IgD-negative memory B cell (primary cell): ENCODE data around the gene PRR14L. TPM values are rescaled to one million over a fixed set of nuclear protein-coding genes. Genes with fewer than 3 reads are reported as not detected.

ENCODE experiments used
- H3K27ac Mint-ChIP-seq, 3 donors: one replicate each; pipeline ENCODE4 v1.8.0; 2020 to 2022; ENCODE audit warnings: mild to moderate bottlenecking in 3 of 3, mixed read lengths in 3 of 3, moderate library complexity in 1 of 3
- H3K27me3 Mint-ChIP-seq: one replicate; pipeline ENCODE4 v1.8.0; 2021; ENCODE audit warnings: mixed read lengths
- H3K36me3 Mint-ChIP-seq: one replicate; pipeline ENCODE4 v1.8.0; 2020; ENCODE audit warnings: mild to moderate bottlenecking, mixed read lengths
- H3K4me1 Mint-ChIP-seq, 3 donors: one replicate each; pipeline ENCODE4 v1.8.0; 2020 to 2022; ENCODE audit warnings: mixed read lengths in 3 of 3, mild to moderate bottlenecking in 1 of 3
- H3K4me3 Mint-ChIP-seq, 4 donors: one replicate each; pipeline ENCODE4 v1.8.0; 2020 to 2022; ENCODE audit warnings: mild to moderate bottlenecking in 4 of 4, mixed read lengths in 4 of 4, moderate library complexity in 3 of 4
- H3K9me3 Mint-ChIP-seq, 3 donors: one replicate each; pipeline ENCODE4 v1.8.0; 2020 to 2021; ENCODE audit warnings: mixed read lengths in 3 of 3, mild to moderate bottlenecking in 1 of 3
- polyA plus RNA-seq: library from polyadenylated mRNA; unstranded; fragments of 300-500 nt; fragmentation: Illumina TruSeq; gene quantifications from one replicate; pipeline ENCODE4 v1.2.3, GENCODE V29; 2021

PRR14L gene
- polyA plus RNA-seq, 1 donor from 2014 or later, result 28.4 TPM

DNA sequence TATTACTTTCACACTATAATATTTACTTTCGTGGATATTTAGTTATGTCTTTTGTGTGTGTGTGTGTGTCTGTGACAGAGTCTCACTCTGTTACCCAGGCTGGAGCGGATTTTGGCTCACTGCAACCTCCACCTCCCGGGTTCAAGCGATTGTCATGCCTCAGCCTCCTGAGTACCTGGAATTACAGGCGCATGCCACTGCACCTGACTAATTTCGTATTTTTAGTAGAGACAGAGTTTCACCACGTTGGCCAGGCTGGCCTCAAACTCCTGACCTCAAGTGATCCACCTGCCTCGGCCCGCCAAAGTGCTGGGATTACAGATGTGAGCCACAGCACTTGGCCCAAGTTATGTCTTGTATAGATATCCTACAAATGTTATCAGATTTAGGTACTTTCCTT, 97.8 kb downstream of the PRR14L start:
- no peaks in the 10 kb centered on the region for H3K27me3 Mint-ChIP-seq
- peak overlapping the region; percentile 25 to 90 (median 43) for H3K4me3 Mint-ChIP-seq
- peaks cover 40 to 42% (median 40%) of the 10 kb centered on the region in 3 donors for H3K4me1 Mint-ChIP-seq
- no peaks in the 10 kb centered on the region for H3K9me3 Mint-ChIP-seq
- H3K27ac Mint-ChIP-seq, result peak overlapping the region in 2 of 3 donors; percentile 40 to 73
- H3K36me3 Mint-ChIP-seq, result peaks cover 7% of the 10 kb centered on the region

DNA sequence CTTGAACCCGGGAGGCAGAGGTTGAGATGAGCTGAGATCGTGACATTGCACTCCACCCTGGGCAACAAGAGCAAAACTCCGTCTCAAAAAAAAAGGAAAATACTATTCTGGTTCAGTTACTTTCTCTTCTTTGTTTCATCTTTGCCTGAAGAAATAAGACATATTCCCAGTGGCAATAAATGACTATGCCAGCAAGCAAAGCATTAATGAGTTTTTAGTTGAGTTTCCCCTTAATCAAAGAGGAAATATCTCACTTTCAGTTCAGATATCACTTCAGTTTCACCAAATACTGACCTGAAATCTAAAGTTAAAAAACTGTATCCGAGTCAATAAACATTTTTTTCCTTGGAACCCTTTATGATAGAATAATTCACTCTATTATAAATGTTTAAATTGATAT, 98.3 kb downstream of the PRR14L start:
- Mint-ChIP-seq H3K4me3 (peak overlapping the region; percentile 34 to 90 (median 42)), H3K4me1 (peaks cover 39 to 42% (median 40%) of the 10 kb centered on the region in 3 donors), H3K9me3 (no peaks in the 10 kb centered on the region), H3K36me3 (peaks cover 7% of the 10 kb centered on the region), H3K27ac (peak overlapping the region; percentile 40 to 89 (median 73)), H3K27me3 (no peaks in the 10 kb centered on the region)

DNA sequence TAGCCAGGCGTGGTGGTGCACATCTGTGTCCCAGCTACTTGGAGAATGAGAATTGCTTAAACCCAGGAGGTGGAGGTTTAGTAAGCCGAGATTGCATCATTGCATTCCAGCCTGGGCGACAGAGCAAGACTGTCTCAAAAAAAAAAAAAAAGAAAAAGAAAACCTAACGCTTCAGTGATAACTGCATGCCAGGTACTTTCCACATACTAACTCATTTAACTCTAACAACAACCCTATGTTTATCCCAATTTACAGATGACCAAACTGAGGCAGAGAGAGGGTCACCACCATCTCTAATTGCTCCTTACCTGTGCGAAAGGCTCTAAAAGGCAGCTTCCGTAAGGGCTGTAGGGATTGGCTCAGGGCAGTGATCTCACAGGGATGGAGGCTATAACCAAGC, 99.5 kb downstream of the PRR14L start:
- Mint-ChIP-seq H3K27ac (peak overlapping the region in 2 of 3 donors; percentile 41 to 73), H3K4me3 (no peak overlapping the region), H3K9me3 (no peaks in the 10 kb centered on the region), H3K36me3 (peaks cover 7% of the 10 kb centered on the region), H3K4me1 (peaks cover 38 to 42% (median 40%) of the 10 kb centered on the region in 3 donors), H3K27me3 (no peaks in the 10 kb centered on the region)

DNA sequence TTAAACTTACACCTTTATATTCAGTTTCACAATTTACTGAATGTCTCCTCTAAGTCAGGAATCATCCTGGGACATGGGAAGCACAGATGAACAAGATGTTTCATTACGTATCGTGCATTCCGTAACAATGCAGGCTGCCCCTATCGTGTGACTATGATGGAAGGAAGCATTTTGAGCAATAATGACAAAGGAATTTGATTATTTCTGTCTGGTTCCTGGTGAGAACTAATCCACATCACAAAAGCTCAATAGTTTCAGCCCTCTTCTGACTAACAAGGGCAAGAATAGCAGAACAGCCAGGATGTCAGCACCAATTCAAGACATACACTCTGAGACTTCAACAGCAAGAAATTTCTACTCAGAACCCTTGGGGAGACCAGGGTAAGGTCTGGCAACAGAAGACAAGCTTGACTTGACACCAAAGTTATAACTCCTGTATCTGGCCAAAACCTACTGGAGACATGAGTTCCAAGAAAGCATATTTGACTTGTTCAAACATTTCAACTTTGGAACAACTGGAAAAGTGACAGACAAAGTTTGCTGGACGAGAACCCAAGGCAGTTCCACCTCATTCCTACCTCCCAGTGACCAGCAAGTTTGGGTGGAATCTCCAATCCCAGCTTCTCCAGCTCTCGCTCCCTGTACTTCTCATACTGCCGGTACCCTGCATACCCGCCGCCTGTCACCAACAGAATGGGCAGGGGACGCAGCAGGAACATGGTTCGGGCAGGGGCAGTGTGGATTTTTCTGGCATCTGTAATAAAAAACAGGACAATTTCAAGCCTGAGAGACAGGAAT, 102.2 kb downstream of the PRR14L start:
- H3K36me3 Mint-ChIP-seq, result peaks cover 7% of the 10 kb centered on the region
- peaks cover 19 to 24% (median 23%) of the 10 kb centered on the region in 3 donors for H3K4me1 Mint-ChIP-seq
- no peaks in the 10 kb centered on the region for H3K27me3 Mint-ChIP-seq
- H3K4me3 Mint-ChIP-seq, result no peak overlapping the region
- no peak overlapping the region for H3K27ac Mint-ChIP-seq
- no peaks in the 10 kb centered on the region for H3K9me3 Mint-ChIP-seq

DNA sequence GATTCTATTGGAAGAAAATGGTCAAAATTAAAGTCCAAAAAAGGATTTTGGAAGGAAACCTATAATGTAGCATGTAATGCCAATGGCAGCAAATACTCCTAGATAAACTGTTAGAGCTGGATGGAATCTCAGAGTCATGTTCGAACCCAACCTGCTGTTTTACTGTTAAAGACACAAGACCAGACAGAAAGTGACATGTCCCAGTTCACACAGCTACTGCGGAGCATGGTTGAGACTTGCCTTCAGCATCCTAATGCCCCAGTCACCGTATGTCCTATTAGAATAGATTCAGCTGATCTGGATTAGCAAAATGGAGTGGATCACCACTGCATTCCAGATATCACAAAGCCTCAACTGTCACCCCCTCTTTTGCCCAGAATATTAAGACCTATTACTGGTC, 102.9 kb downstream of the PRR14L start:
- no peak overlapping the region for H3K4me3 Mint-ChIP-seq

DNA sequence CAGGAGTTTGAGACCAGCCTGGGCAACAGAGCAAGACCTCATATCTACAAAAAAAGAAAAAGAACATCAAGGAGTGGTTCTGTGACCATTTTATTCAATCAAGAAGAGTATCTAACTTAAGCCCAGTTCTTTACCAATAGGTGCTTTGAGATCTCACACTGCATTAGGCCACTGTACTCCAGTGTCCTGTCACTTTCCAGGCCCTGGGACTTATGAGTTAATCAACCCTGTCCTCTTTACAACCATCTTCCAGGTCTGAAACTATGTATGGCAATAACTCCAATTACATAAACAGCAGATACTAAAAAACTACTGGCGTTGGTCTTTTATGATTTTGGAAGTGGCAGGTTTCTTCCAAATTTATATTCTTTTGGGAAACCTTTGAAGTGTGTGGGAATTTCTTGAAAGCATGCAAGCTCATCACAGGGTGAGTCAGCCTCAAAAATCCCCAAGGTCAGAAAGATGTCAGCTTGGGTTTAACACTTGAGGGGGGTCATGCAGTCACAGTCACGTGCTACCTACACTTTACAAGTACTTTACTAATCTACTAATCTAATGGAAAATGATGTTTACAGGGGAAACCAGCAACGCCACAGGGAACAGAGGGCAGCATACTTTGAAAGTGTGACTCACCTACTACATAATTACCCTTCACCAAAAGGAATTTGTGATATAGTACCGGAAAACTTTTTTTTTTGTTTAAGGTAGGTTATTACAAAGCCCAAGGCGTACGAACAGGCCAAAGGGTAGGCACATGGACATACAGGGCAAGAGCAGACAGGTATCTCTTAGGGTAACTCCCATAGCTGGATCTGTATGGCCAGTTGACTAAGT, 103.5 kb downstream of the PRR14L start:
- Mint-ChIP-seq H3K27me3 (no peaks in the 10 kb centered on the region), H3K27ac (no peak overlapping the region), H3K36me3 (peaks cover 7% of the 10 kb centered on the region), H3K9me3 (no peaks in the 10 kb centered on the region), H3K4me3 (no peak overlapping the region), H3K4me1 (peaks cover 11 to 16% (median 16%) of the 10 kb centered on the region in 3 donors)

More for the DNA sequence above, 102.9 kb downstream of the PRR14L start:
- H3K27me3 Mint-ChIP-seq, result no peaks in the 10 kb centered on the region
- peaks cover 7% of the 10 kb centered on the region for H3K36me3 Mint-ChIP-seq
- H3K4me1 Mint-ChIP-seq, result peaks cover 16 to 23% (median 22%) of the 10 kb centered on the region in 3 donors
- H3K27ac Mint-ChIP-seq, result no peak overlapping the region
- H3K9me3 Mint-ChIP-seq, result no peaks in the 10 kb centered on the region

DNA sequence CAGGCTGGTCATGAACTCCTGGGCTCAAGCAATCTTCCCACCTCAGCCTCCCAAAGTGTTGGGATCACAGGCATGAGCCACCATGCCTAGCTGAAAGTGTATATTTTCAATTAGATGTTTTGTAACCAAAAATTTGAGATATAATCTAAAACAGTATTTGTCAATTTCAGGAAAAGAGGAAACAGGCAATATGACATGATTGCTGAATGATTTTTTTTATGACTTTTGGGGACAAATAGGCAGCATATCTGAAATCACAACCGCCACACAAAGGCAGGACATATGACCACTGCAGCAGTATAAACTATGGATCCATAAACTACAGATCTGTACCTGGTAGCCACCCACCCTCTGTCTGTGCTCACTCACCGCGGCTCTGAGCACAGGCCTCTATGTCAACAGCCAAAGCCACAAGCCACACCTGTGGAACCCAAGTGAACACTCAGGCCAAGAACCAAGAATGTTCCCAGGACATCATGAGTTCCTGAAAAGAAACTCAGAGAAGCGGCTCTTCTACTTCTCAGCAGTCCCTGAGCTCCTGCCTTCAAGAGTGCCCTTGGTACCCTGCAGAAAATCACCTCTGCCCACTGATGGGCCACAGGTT, 110.4 kb downstream of the PRR14L start:
- no peaks in the 10 kb centered on the region for H3K27me3 Mint-ChIP-seq
- H3K36me3 Mint-ChIP-seq, result no peaks in the 10 kb centered on the region
- H3K4me3 Mint-ChIP-seq, result peak overlapping the region; percentile 13 to 82 (median 64)
- H3K4me1 Mint-ChIP-seq, result peaks cover 30 to 36% (median 32%) of the 10 kb centered on the region in 3 donors
- H3K27ac Mint-ChIP-seq, result peak overlapping the region; percentile 45 to 91 (median 61)
- no peaks in the 10 kb centered on the region for H3K9me3 Mint-ChIP-seq

DNA sequence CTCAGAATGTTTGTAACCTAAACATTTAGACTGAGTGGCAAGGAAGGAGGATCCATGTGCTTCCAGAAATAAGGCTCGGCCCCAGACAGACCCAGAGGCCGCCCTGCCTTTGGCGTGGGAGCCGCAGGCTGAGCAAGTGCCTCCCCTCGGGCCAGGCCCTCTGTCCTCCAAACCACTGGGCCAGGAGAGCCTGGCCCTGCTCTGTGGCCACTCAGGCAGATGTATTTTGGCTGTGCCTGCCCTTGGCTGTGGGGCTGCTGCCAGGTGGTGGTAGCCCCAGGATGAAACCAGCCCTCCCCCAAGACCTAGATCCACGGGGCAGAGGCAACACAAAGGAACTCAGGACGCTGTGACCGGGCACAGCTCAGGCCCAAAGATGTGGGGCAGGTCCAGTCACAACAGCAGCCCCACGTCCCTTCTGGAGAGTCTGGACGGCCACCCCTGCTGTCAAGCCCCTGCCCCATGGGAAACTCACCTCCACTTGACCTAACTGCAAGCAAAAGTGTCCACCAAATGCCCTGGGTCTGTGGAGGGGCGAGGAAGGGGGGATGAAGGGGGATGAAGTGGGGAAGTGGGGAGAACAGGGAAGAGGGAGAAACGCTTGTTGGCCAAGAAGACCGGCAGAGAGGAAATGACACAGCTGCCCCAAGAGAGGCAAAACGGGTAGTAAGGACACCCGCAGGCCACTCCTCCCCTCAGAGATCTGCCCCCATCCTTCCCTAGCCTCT, 111.9 kb downstream of the PRR14L start:
- H3K4me1 Mint-ChIP-seq, result peaks cover 37 to 42% (median 38%) of the 10 kb centered on the region in 3 donors
- no peaks in the 10 kb centered on the region for H3K36me3 Mint-ChIP-seq
- peak overlapping the region; percentile 45 to 97 (median 91) for H3K27ac Mint-ChIP-seq
- no peaks in the 10 kb centered on the region for H3K27me3 Mint-ChIP-seq
- H3K4me3 Mint-ChIP-seq, result peak overlapping the region; percentile 27 to 92 (median 84)
- no peaks in the 10 kb centered on the region for H3K9me3 Mint-ChIP-seq

DNA sequence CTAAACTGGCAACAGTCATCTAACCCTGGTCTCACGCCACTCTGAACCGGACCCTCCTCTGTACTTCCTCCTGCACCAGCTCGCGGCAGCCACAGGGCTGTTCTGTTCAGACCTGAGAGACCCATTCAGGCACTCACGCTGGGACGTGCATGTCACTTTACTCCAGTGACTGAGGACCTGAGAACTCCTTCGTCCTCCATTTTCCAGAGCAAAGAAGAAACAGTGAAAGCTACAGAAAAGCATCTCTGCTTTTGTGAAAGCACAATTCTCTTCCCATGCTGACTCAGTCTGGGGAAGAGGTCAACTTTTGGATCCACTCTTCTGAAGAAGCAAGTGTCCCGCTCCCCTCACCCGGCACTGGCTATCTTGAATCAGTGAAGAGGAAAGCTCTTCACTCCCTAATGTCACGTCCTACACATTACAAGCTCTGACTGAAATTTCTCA, 112.5 kb downstream of the PRR14L start:
- Mint-ChIP-seq H3K27ac (peak overlapping the region; percentile 45 to 97 (median 91)), H3K4me1 (peaks cover 37 to 42% (median 39%) of the 10 kb centered on the region in 3 donors), H3K27me3 (no peaks in the 10 kb centered on the region), H3K9me3 (no peaks in the 10 kb centered on the region), H3K4me3 (peak overlapping the region; percentile 27 to 92 (median 84)), H3K36me3 (no peaks in the 10 kb centered on the region)

DNA sequence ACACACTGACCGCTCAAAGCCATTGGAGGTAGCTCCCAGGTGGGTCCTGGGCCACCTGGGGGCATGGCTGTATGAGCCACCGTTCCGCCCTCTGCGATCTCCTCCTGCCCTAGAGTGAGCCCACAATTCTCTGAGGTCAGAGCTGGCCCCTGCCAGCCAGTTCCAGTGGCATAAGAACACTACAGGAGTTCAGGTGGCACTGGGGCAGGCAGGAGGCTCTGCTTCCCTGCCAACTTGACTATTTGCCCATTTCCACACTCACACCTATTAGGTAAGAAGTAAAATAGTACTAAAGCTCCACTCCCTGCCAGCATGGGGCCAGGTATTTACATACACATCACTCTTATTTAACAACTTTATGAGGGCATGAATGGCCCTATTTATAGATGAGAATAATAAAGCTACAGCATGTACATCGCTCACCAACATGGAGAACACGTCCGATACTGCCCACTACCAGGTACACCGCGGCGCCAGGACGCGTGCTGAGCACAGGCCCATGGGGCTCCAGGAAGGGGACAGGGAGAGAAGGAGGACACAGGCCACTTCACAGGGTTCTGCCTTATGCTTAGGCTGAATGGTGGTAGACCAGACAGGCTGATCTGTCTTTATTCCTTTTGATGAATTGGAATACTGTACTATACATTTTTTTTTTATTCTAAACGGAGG, 114.2 kb downstream of the PRR14L start:
- H3K4me3 Mint-ChIP-seq, result peak overlapping the region in 3 of 4 donors; percentile 46 to 84 (median 79)
- H3K9me3 Mint-ChIP-seq, result no peaks in the 10 kb centered on the region
- no peaks in the 10 kb centered on the region for H3K36me3 Mint-ChIP-seq
- H3K4me1 Mint-ChIP-seq, result peaks cover 39 to 52% (median 42%) of the 10 kb centered on the region in 3 donors
- no peaks in the 10 kb centered on the region for H3K27me3 Mint-ChIP-seq
- H3K27ac Mint-ChIP-seq, result peak overlapping the region in 2 of 3 donors; percentile 69 to 95

DNA sequence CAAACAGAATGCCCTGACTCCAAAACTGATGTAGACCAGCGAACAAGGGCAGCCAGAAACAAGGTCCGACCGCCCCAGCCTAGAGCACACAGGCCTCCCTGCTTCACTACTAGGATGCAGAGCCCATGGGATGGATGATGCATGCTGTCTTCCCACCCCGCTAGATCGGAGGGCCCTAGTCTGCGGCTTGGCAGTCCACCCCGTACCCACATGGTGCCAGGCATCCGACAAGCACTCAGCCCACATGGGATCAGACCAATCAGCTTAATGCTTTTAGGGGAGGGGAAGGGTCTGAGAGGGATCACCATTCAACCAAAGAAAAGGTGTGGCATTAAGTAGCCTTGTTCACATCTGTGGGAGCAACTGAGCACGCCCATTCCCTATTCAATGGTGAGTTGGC, 118.5 kb downstream of the PRR14L start:
- Mint-ChIP-seq H3K4me3 (peak overlapping the region; percentile 75 to 93 (median 88)), H3K36me3 (peaks cover 2% of the 10 kb centered on the region), H3K9me3 (no peaks in the 10 kb centered on the region), H3K27ac (peak overlapping the region; percentile 92 to 97 (median 95)), H3K4me1 (peaks cover 31 to 35% (median 34%) of the 10 kb centered on the region in 3 donors), H3K27me3 (no peaks in the 10 kb centered on the region)
